MCF 10A (cell line): ENCODE results near the gene DNLZ. TPM values are rescaled to one million over a fixed set of nuclear protein-coding genes. Genes with fewer than 3 reads are reported as not detected.

Experiments
- BruUV-seq: library from RNA; stranded (reverse); fragments of 400-500 nt; replicated peaks from 2 replicates; lab custom pipeline; 2021; lab: Mats Ljungman, UMichigan
- CTCF ChIA-PET: fragments of 300-600 bp; sonication (Branson Sonifier 250); formaldehyde crosslinking; extraction: SDS; loops from one replicate; lab custom pipeline; 2021; ENCODE audit warnings: antibody characterized with exemption, inconsistent platforms; lab: Yijun Ruan, JAX
- POLR2A ChIA-PET: fragments of 300-600, 350-650 bp; sonication (Branson Sonifier 250); formaldehyde crosslinking; extraction: SDS; loops from one replicate; lab custom pipeline; 2020; ENCODE audit warnings: antibody characterized with exemption, inconsistent platforms; lab: Yijun Ruan, JAX
- DNase-seq: peaks from one replicate; pipeline ENCODE4 v3.0.0-alpha.2; 2018; ENCODE audit not compliant: unreplicated experiment
- H3K27ac Mint-ChIP-seq: one replicate; pipeline ENCODE4 v1.8.0; 2022; ENCODE audit warnings: mild to moderate bottlenecking, low read depth, mixed read lengths; ENCODE audit not compliant: unreplicated experiment
- H3K27me3 Mint-ChIP-seq: one replicate; pipeline ENCODE4 v1.8.0; 2022; ENCODE audit warnings: mixed read lengths; ENCODE audit not compliant: insufficient read depth, unreplicated experiment
- H3K36me3 Mint-ChIP-seq: one replicate; pipeline ENCODE4 v1.8.0; 2022; ENCODE audit warnings: mild to moderate bottlenecking, moderate library complexity, mixed read lengths; ENCODE audit not compliant: insufficient read depth, unreplicated experiment
- H3K4me1 Mint-ChIP-seq: one replicate; pipeline ENCODE4 v1.8.0; 2022; ENCODE audit warnings: mixed read lengths; ENCODE audit not compliant: insufficient read depth, unreplicated experiment
- H3K4me3 Mint-ChIP-seq: one replicate; pipeline ENCODE4 v1.8.0; 2022; ENCODE audit warnings: mild to moderate bottlenecking, moderate library complexity, mixed read lengths; ENCODE audit not compliant: unreplicated experiment
- H3K9me3 Mint-ChIP-seq: one replicate; pipeline ENCODE4 v1.8.0; 2022; ENCODE audit warnings: mixed read lengths; ENCODE audit not compliant: unreplicated experiment
- CTCF ChIP-seq: fragments of 200-600 bp; IDR thresholded peaks from one replicate; pipeline ENCODE4 v1.8.0; 2022; ENCODE audit warnings: antibody characterized with exemption, mild to moderate bottlenecking; ENCODE audit not compliant: unreplicated experiment
- intact Hi-C: fragments of 100-400 bp; cut with micrococcal nuclease; formaldehyde crosslinking; loops from 2 replicates; pipeline ENCODE4 v1.14.1; 2022
- total RNA-seq: library from RNA; stranded (reverse); gene quantifications from 2 replicates; pipeline ENCODE4 v1.2.3, GENCODE V29; 2022

Gene DNLZ
- total RNA-seq, 1 experiment from 2014 or later, result 30.5 TPM

- POLR2A ChIA-PET, result no interaction called here
- CTCF ChIA-PET, result no interaction called here
- H3K4me1 Mint-ChIP-seq, result no peaks in the 10 kb centered on the region
- H3K27ac Mint-ChIP-seq, result no peak overlapping the region
- no peak overlapping the region for H3K4me3 Mint-ChIP-seq
- H3K9me3 Mint-ChIP-seq, result peaks cover 21% of the 10 kb centered on the region
- DNase-seq, result no peak
- no TSS peak for BruUV-seq
- intact Hi-C loops, result no loop called here
- H3K36me3 Mint-ChIP-seq, result no peaks in the 10 kb centered on the region
- no peak for TF ChIP-seq CTCF
- no peaks in the 10 kb centered on the region for H3K27me3 Mint-ChIP-seq
Measured at GRCh38 chr9:136316896-136317676, 46.5 kb downstream of the DNLZ start.

GRCh38 chr9:136316271-136316751 lies 47.2 kb downstream of the DNLZ start:
- Mint-ChIP-seq H3K4me1 (no peaks in the 10 kb centered on the region), H3K27ac (no peak overlapping the region), H3K36me3 (no peaks in the 10 kb centered on the region), H3K27me3 (no peaks in the 10 kb centered on the region), H3K9me3 (peaks cover 21% of the 10 kb centered on the region), H3K4me3 (no peak overlapping the region)
- intact Hi-C loops, result no loop called here
- DNase-seq, result no peak
- POLR2A ChIA-PET, result no interaction called here
- CTCF ChIA-PET, result no interaction called here
- no peak for TF ChIP-seq CTCF
- BruUV-seq, result no TSS peak

GRCh38 chr9:136314944-136315343 lies 48.6 kb downstream of the DNLZ start:
- DNase-seq, result no peak
- POLR2A ChIA-PET, result interaction anchor here (0.6 kb wide), 2 partner anchors 417 to 468 kb away, joined by 3 read pairs; no protein-coding TSS in a partner anchor
- H3K27ac Mint-ChIP-seq, result no peak overlapping the region
- intact Hi-C loops, result no loop called here
- no peaks in the 10 kb centered on the region for H3K36me3 Mint-ChIP-seq
- no TSS peak for BruUV-seq
- H3K4me1 Mint-ChIP-seq, result no peaks in the 10 kb centered on the region
- H3K9me3 Mint-ChIP-seq, result peaks cover 21% of the 10 kb centered on the region
- H3K27me3 Mint-ChIP-seq, result no peaks in the 10 kb centered on the region
- CTCF ChIA-PET, result interaction anchor here (0.7 to 1.1 kb wide), 2 partner anchors 10 to 25 kb away, joined by 3 to 4 read pairs; no protein-coding TSS in a partner anchor
- TF ChIP-seq CTCF, result no peak
- no peak overlapping the region for H3K4me3 Mint-ChIP-seq

GRCh38 chr9:136314056-136314416 lies 49.5 kb downstream of the DNLZ start:
- no peaks in the 10 kb centered on the region for H3K27me3 Mint-ChIP-seq
- CTCF ChIA-PET, result interaction anchor here (0.6 to 0.7 kb wide), 2 partner anchors 26 to 200 kb away, joined by 3 read pairs; no protein-coding TSS in a partner anchor
- H3K4me1 Mint-ChIP-seq, result no peaks in the 10 kb centered on the region
- no peaks in the 10 kb centered on the region for H3K36me3 Mint-ChIP-seq
- no peak overlapping the region for H3K4me3 Mint-ChIP-seq
- DNase-seq, result no peak
- intact Hi-C loops, result no loop called here
- no TSS peak for BruUV-seq
- no peak overlapping the region for H3K27ac Mint-ChIP-seq
- peaks cover 21% of the 10 kb centered on the region for H3K9me3 Mint-ChIP-seq
- no peak for TF ChIP-seq CTCF
- POLR2A ChIA-PET, result no interaction called here
